ENCODE results near the gene RSPH9.

- TF ChIP-seq CTCF (IDR thresholded peaks at IDR 0.05; ENCODE audit: low read depth, low read length): no peak
- TF ChIP-seq POLR2A (IDR thresholded peaks at IDR 0.05; ENCODE audit: extremely low read depth, insufficient read length): no peak
- TF ChIP-seq MAX (IDR thresholded peaks at IDR 0.05; ENCODE audit: low read depth, low read length): no peak
These were observed 30.1 kb downstream of the RSPH9 start for GRCh38 chr6:43674921-43675320.
